H1 (cell line): ENCODE measurements around the gene ZC3H18. TPM values are rescaled to one million over a fixed set of nuclear protein-coding genes. Genes with fewer than 3 reads are reported as not detected.

Experiments
- CTCF ChIA-PET: fragments of 300-600 bp; sonication (Branson Sonifier 250); formaldehyde crosslinking; loops from one replicate; lab custom pipeline; 2021; ENCODE audit not compliant: partially characterized antibody; lab: Charles Lee
- POLR2A ChIA-PET: fragments of 300-600 bp; sonication (Branson Sonifier 250); formaldehyde crosslinking; loops from one replicate; lab custom pipeline; 2021; ENCODE audit warnings: inconsistent platforms; ENCODE audit not compliant: partially characterized antibody; lab: Charles Lee
- DNase-seq, 2 experiments: peaks; one replicate each; pipeline versions ENCODE4 v3.0.0 to v3.0.0-alpha.2; 2010 to 2022; ENCODE audit warnings: low spot score in 2 of 2, low read depth in 1 of 2, mixed read lengths in 1 of 2
- FAIRE-seq: peaks from 2 replicates; lab custom pipeline; 2011; peaks lifted over from hg19 to GRCh38; lab: Jason Lieb, UNC
- H2AFZ ChIP-seq: 2 replicates; pipeline ENCODE4 v1.8.1; 2012; ENCODE audit warnings: low read length, inconsistent platforms
- H2AK5ac ChIP-seq: 2 replicates; pipeline ENCODE4 v1.6.1; 2013; ENCODE audit warnings: low read depth, low read length
- H2BK120ac ChIP-seq: replicated peaks from 2 replicates; pipeline ENCODE3; 2013; ENCODE audit warnings: low read depth, low read length, inconsistent platforms
- H2BK12ac ChIP-seq: 2 replicates; pipeline ENCODE4 v1.6.1; 2013; ENCODE audit warnings: low read depth, low read length
- H2BK15ac ChIP-seq: 2 replicates; pipeline ENCODE4 v1.6.1; 2013; ENCODE audit warnings: low read length
- H2BK20ac ChIP-seq: 2 replicates; pipeline ENCODE4 v1.6.1; 2013; ENCODE audit warnings: low read length
- H2BK5ac ChIP-seq: 2 replicates; pipeline ENCODE4 v1.6.1; 2013; ENCODE audit warnings: low read depth, low read length
- H3K14ac ChIP-seq: 2 replicates; pipeline ENCODE4 v1.6.1; 2013; ENCODE audit warnings: inconsistent platforms; ENCODE audit not compliant: insufficient read length
- H3K18ac ChIP-seq: 2 replicates; pipeline ENCODE4 v1.6.1; 2013; ENCODE audit warnings: low read length; ENCODE audit errors: extremely low read depth
- H3K23ac ChIP-seq: 2 replicates; pipeline ENCODE4 v1.6.1; 2013; ENCODE audit warnings: inconsistent platforms; ENCODE audit not compliant: insufficient read length
- H3K23me2 ChIP-seq: 2 replicates; pipeline ENCODE4 v1.6.1; 2013; ENCODE audit warnings: low read depth, low read length
- H3K27ac ChIP-seq: 2 replicates; pipeline ENCODE4 v1.6.1; 2011; ENCODE audit warnings: low read depth, low read length, inconsistent platforms
- H3K27me3 ChIP-seq, 4 experiments: replicated peaks in 1 of 4; 1 replicate in 1 of 4; 2 replicates in 3 of 4; pipeline versions ENCODE4 v1.6.1 to v1.8.1; 2011 to 2013; ENCODE audit warnings: low read length in 3 of 4, mild to moderate bottlenecking in 3 of 4, inconsistent platforms in 2 of 4, mixed read lengths in 2 of 4, moderate library complexity in 1 of 4; ENCODE audit not compliant: control insufficient read depth in 3 of 4, insufficient read depth in 3 of 4; ENCODE audit errors: extremely low read depth in 1 of 4
- H3K36me3 ChIP-seq, 4 experiments: 2 replicates each; pipeline versions ENCODE4 v1.6.1 to v1.8.1; 2011 to 2013; ENCODE audit warnings: mild to moderate bottlenecking in 4 of 4, low read length in 3 of 4, moderate library complexity in 2 of 4, control low read depth in 1 of 4, inconsistent platforms in 1 of 4; ENCODE audit not compliant: insufficient read depth in 4 of 4, control insufficient read depth in 2 of 4
- H3K4ac ChIP-seq: replicated peaks from 2 replicates; pipeline ENCODE3; 2013; ENCODE audit warnings: low read length, low read depth, mixed read lengths, inconsistent platforms; ENCODE audit not compliant: insufficient read length
- H3K4me1 ChIP-seq, 4 experiments: replicated peaks in 1 of 4; 1 replicate in 1 of 4; 2 replicates in 3 of 4; pipeline versions ENCODE4 v1.6.1 to v1.8.1; 2011 to 2013; ENCODE audit warnings: low read length in 3 of 4, inconsistent platforms in 2 of 4, mixed read lengths in 1 of 4; ENCODE audit not compliant: insufficient read depth in 4 of 4, control insufficient read depth in 3 of 4
- H3K4me2 ChIP-seq, 2 experiments: 2 replicates each; pipeline versions ENCODE4 v1.6.1 to v1.8.1; 2011 to 2013; ENCODE audit warnings: low read depth in 2 of 2, low read length in 2 of 2, control low read depth in 1 of 2, inconsistent platforms in 1 of 2, mild to moderate bottlenecking in 1 of 2; ENCODE audit not compliant: insufficient read depth in 1 of 2
- H3K4me3 ChIP-seq, 4 experiments: fragments of 200-600, 300-600 bp in 1 of 4; sonication (generic), shearing (Covaris generic), sonication (Bioruptor Twin) in 1 of 4; 2 replicates each; pipeline versions ENCODE4 v1.5.1 to v1.8.1; 2011 to 2016; ENCODE audit warnings: low read length in 4 of 4, low read depth in 3 of 4, control low read depth in 2 of 4, inconsistent platforms in 2 of 4, mild to moderate bottlenecking in 2 of 4, mixed read lengths in 1 of 4, moderate library complexity in 1 of 4; ENCODE audit not compliant: insufficient read depth in 2 of 4; ENCODE audit errors: extremely low read depth in 1 of 4
- H3K56ac ChIP-seq: replicated peaks from 2 replicates; pipeline ENCODE3; 2013; ENCODE audit warnings: low read depth, mild to moderate bottlenecking, mixed read lengths, low read length, inconsistent platforms; ENCODE audit not compliant: insufficient read length
- H3K79me1 ChIP-seq: 2 replicates; pipeline ENCODE4 v1.6.1; 2013; ENCODE audit warnings: low read depth, low read length, control low read depth
- H3K79me2 ChIP-seq, 2 experiments: 2 replicates each; pipeline versions ENCODE4 v1.6.1 to v1.8.1; 2012 to 2013; ENCODE audit warnings: low read length in 2 of 2, mild to moderate bottlenecking in 2 of 2, inconsistent platforms in 1 of 2; ENCODE audit not compliant: insufficient read depth in 2 of 2, control insufficient read depth in 1 of 2
- H3K9ac ChIP-seq, 4 experiments: replicated peaks in 1 of 4; 1 replicate in 1 of 4; 2 replicates in 3 of 4; pipeline versions ENCODE4 v1.6.1 to v1.8.1; 2011 to 2013; ENCODE audit warnings: low read depth in 3 of 4, low read length in 3 of 4, control low read depth in 2 of 4, mild to moderate bottlenecking in 2 of 4, moderate library complexity in 2 of 4, inconsistent platforms in 1 of 4; ENCODE audit errors: extremely low read depth in 1 of 4
- H3K9me3 ChIP-seq, 2 experiments: 2 replicates each; pipeline versions ENCODE4 v1.6.1 to v1.8.1; 2012 to 2013; ENCODE audit warnings: mild to moderate bottlenecking in 2 of 2, moderate library complexity in 2 of 2, control low read depth in 1 of 2, inconsistent platforms in 1 of 2, low read depth in 1 of 2, low read length in 1 of 2, mixed read lengths in 1 of 2; ENCODE audit not compliant: insufficient read depth in 2 of 2
- H4K20me1 ChIP-seq, 2 experiments: replicated peaks in 1 of 2; 2 replicates each; pipeline versions ENCODE3 to v1.8.1; 2011 to 2013; ENCODE audit warnings: inconsistent platforms in 2 of 2, low read length in 2 of 2, mild to moderate bottlenecking in 1 of 2; ENCODE audit not compliant: insufficient read depth in 2 of 2, control insufficient read depth in 1 of 2
- H4K5ac ChIP-seq: 2 replicates; pipeline ENCODE4 v1.6.1; 2013; ENCODE audit warnings: low read length, low read depth, mixed read lengths, inconsistent platforms; ENCODE audit not compliant: insufficient read length
- H4K8ac ChIP-seq: 2 replicates; pipeline ENCODE4 v1.8.0; 2013; ENCODE audit warnings: mild to moderate bottlenecking, moderate library complexity, low read length, inconsistent platforms; ENCODE audit not compliant: insufficient read depth; ENCODE audit errors: extremely low read depth
- H4K91ac ChIP-seq: replicated peaks from 2 replicates; pipeline ENCODE3; 2013; ENCODE audit warnings: low read length, mixed read lengths, inconsistent platforms; ENCODE audit not compliant: insufficient read length
- E2F6 ChIP-seq: IDR thresholded peaks from 2 replicates; pipeline ENCODE4 v1.6.1; 2012; ENCODE audit warnings: inconsistent platforms
- NRF1 ChIP-seq: IDR thresholded peaks from 2 replicates; pipeline ENCODE4 v1.6.1; 2011; ENCODE audit warnings: mild to moderate bottlenecking, low read depth, low read length, improper control_type of control experiment
- POLR2AphosphoS5 ChIP-seq: IDR thresholded peaks from 2 replicates; pipeline ENCODE4 v1.6.1; 2011; ENCODE audit warnings: low read depth, low read length
- SP1 ChIP-seq: IDR thresholded peaks from 2 replicates; pipeline ENCODE4 v1.6.1; 2011; ENCODE audit warnings: low read depth, low read length
- SP4 ChIP-seq: IDR thresholded peaks from 2 replicates; pipeline ENCODE4 v1.6.1; 2012; ENCODE audit warnings: low read length, inconsistent platforms
- SRF ChIP-seq: IDR thresholded peaks from 2 replicates; pipeline ENCODE4 v1.6.1; 2011; ENCODE audit warnings: mild to moderate bottlenecking, low read depth, low read length, moderate library complexity
- YY1 ChIP-seq: IDR thresholded peaks from 2 replicates; pipeline ENCODE4 v1.6.1; 2011; ENCODE audit warnings: low read depth, mild to moderate bottlenecking, low read length
- WGBS, 2 experiments: shearing (Covaris generic) in 1 of 2; methylation state at CpG; one replicate each; pipeline versions ENCODE4 v1.1.6 to v1.1.7; 2013 to 2015; ENCODE audit warnings: low lambda C conversion rate in 2 of 2, mixed read lengths in 2 of 2, inconsistent platforms in 1 of 2, low coverage in 1 of 2, missing lambda C conversion rate in 1 of 2; ENCODE audit not compliant: insufficient replicate concordance in 2 of 2, insufficient coverage in 1 of 2, insufficient read length in 1 of 2; ENCODE audit errors: extremely low coverage in 1 of 2, missing lambda C conversion rate in 1 of 2; 5-methylcytosine and 5-hydroxymethylcytosine counted together
- polyA plus RNA-seq, 7 experiments: library from polyadenylated mRNA; depleted of rRNA in 3 of 7; stranded (reverse) in 5 of 7; unstranded in 2 of 7; fragments of >200 nt in 5 of 7; fragments of 200-250 nt in 2 of 7; gene quantifications; 1 replicate in 5 of 7; 2 replicates in 1 of 7; 4 replicates in 1 of 7; pipeline versions ENCODE4 v1.2.1 to v1.2.3, GENCODE V29; 2011 to 2013; ENCODE audit warnings: missing spikeins in 2 of 7, mixed read lengths in 2 of 7
- total RNA-seq: library from RNA; stranded (reverse); fragmentation: NEBNext Ultra II Directional; extraction: Animal tissue kit (Norgen Biotek cat#: 25700); gene quantifications from 2 replicates; pipeline ENCODE4 v1.2.1, GENCODE V29; 2021

The ZC3H18 gene
- total and polyA plus RNA-seq, 2 of the 8 experiments (the other 6 are each of a cell fraction or from before 2014, with no cell fraction given): 12.1 to 73.2 TPM

GRCh38 chr16:88624977-88625576 lies 54.9 kb downstream of the ZC3H18 start:
- Histone ChIP-seq H3K4ac (no peak overlapping the region), H3K27me3 (no peaks in the 10 kb centered on the region), H2BK120ac (no peak overlapping the region)

More at GRCh38 chr16:88624977-88625576, 54.9 kb downstream of the ZC3H18 start:
- FAIRE-seq: no peak
- no peak overlapping the region for H2AK5ac ChIP-seq
- H3K23ac ChIP-seq: no peak overlapping the region
- H3K79me1 ChIP-seq: no peaks in the 10 kb centered on the region; the same call in 1 of the 2 replicates
- TF ChIP-seq YY1 (no peak), SP4 (no peak), POLR2AphosphoS5 (no peak), NRF1 (no peak), SRF (no peak), SP1 (no peak), E2F6 (no peak)
- no peak for DNase-seq
- H3K4me3 ChIP-seq: no peak overlapping the region
- H3K9ac ChIP-seq: no peak overlapping the region
- no peak overlapping the region for H3K4me2 ChIP-seq
- H3K27ac ChIP-seq: no peak overlapping the region
- H2BK12ac ChIP-seq: no peak overlapping the region
- H3K79me2 ChIP-seq: no peaks in the 10 kb centered on the region
- no peak overlapping the region for H4K91ac ChIP-seq
- H2BK15ac ChIP-seq: no peak overlapping the region
- WGBS, 2 experiments: 91% methylated on average over 17 of the region's 17 CpGs; no CpG with 5 or more reads in 1 of the 2 experiments
- no peak overlapping the region for H3K18ac ChIP-seq
- peaks cover 17 to 37% (median 22%) of the 10 kb centered on the region in 4 experiments for H3K36me3 ChIP-seq
- no peaks in the 10 kb centered on the region for H3K23me2 ChIP-seq
- H4K8ac ChIP-seq: no peak overlapping the region
- H4K5ac ChIP-seq: no peak overlapping the region
- ChIA-PET CTCF (interaction anchor here (0.8 to 11.2 kb wide), 6 partner anchors 8 to 60 kb away, joined by 3 to 89 read pairs (median 4); no protein-coding TSS in a partner anchor), POLR2A (no interaction called here)
- H2BK20ac ChIP-seq: no peak overlapping the region
- no peak overlapping the region for H2BK5ac ChIP-seq
- H3K14ac ChIP-seq: no peak overlapping the region
- peaks cover 2 to 10% of the 10 kb centered on the region in 2 experiments for H4K20me1 ChIP-seq
- H3K9me3 ChIP-seq: no peaks in the 10 kb centered on the region
- peaks cover 0 to 7% (median 3%) of the 10 kb centered on the region in 4 experiments; a peak in 5 of 7 replicates for H3K4me1 ChIP-seq
- no peak overlapping the region for H2AFZ ChIP-seq
- no peak overlapping the region for H3K56ac ChIP-seq
